GM19395 (cell line): ENCODE measurements around the gene NTRK1.

Experiments used
- ATAC-seq: cut with Tn5 transposase; IDR thresholded peaks from one replicate; pipeline ENCODE4 v1.9.1; 2021; ENCODE audit warnings: mild to moderate bottlenecking, moderate library complexity; ENCODE audit not compliant: unreplicated experiment

The NTRK1 gene

DNA sequence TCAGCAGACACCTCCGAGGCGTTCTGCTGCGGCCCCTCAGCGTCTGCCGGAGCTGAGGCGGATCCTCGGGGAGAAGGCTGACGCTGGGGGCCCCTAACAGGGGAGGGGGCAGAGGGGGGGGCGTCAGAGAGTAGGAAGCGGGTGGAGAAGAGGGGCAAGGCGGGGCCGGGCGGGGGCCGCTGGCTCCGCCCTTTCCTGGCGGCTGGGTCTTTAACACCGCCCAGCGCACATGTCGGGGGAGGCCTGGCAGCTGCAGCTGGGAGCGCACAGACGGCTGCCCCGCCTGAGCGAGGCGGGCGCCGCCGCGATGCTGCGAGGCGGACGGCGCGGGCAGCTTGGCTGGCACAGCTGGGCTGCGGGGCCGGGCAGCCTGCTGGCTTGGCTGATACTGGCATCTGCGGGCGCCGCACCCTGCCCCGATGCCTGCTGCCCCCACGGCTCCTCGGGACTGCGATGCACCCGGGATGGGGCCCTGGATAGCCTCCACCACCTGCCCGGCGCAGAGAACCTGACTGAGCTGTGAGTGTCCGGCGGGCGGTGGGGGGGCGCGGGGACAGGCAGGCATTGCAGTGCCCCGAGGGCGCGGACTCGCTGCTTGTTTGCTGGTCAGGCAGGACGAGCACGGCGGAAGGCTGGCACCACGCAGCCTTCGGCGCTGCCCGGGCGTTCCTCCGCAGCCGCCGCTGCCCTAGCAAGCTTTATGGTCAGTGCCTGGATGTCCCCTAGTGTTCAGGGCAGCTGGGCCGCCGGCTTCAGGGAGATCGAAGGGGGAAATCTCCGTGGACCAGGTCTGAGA is at the start of gene NTRK1:
TSS of gene NTRK1 (plus strand) at position 238 of the 796 bp plus-strand sequence. CDS start at position 308, 70 bp downstream.
- no peak for ATAC-seq

DNA sequence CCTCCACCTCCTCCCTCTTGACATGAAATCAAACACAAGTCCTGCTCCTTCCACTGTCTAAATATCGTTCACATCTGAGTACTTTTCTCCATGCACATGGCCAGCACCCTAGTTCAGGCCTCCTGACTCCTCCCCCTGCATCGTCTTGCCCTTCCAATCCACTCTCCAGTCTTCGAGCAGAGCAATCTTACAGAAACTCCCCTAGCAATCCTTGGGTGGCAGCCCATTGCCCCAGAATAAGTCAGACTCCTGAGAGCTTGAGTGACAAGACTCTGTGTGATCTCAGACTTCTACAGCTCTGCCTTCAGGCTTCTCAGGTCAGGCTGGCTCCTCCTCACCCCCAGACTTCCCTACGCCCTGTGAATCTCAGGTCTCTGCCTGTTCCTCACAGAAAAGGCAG is 49.5 kb upstream of the NTRK1 start:
- no peak for ATAC-seq

DNA sequence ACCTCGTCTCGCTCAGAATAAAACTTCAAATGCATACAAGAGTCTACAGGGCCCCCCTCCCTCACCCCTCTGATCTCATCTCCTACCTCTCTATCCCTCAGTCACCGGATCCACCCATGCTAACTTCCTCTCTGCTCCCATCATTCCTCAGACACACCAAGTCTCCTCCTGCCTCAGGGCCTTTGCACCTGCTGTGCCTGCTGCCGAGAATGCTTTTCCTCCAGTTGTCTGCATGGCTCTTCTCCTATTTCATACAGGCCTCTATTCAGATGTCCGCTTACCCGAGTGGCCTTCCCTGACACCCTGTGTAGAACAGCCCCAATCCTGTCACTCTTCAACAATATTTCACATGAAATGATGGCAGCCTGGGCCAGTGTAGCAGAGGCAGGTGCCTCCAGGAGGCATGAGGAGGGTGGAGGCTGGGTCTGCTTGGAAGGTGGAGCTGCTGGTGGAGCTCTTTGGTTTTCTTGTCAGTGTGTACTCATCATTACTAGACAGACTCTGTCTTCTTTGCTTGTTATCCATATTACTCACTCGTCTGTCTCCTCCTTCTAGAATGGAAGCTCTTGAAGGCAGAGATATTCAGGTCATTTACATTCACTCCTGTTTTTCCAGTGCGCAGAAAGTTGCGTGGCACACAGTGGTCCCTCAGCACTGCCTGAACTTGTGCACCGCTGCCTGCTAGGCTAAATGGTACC is 48.2 kb upstream of the NTRK1 start:
- no peak for ATAC-seq

DNA sequence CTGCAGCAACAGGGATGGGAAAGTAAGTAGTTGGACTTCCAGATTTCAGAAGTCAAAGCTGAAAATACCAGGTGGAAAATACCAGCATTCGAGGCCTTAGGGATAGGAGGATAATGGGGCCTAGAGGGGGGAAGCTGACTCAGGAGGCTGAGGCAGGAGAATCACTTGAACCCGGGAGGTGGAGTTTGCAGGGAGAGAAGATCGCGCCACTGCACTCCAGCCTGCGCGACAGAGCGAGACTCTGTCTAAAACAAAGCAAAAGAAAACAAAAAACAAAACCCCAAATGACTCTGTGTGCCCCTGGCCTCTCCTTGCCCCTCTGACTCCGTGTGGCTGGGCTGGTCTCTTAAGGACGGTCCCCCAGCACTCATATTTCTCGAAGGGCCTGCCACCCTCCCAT is 47.4 kb upstream of the NTRK1 start:
- no peak for ATAC-seq

DNA sequence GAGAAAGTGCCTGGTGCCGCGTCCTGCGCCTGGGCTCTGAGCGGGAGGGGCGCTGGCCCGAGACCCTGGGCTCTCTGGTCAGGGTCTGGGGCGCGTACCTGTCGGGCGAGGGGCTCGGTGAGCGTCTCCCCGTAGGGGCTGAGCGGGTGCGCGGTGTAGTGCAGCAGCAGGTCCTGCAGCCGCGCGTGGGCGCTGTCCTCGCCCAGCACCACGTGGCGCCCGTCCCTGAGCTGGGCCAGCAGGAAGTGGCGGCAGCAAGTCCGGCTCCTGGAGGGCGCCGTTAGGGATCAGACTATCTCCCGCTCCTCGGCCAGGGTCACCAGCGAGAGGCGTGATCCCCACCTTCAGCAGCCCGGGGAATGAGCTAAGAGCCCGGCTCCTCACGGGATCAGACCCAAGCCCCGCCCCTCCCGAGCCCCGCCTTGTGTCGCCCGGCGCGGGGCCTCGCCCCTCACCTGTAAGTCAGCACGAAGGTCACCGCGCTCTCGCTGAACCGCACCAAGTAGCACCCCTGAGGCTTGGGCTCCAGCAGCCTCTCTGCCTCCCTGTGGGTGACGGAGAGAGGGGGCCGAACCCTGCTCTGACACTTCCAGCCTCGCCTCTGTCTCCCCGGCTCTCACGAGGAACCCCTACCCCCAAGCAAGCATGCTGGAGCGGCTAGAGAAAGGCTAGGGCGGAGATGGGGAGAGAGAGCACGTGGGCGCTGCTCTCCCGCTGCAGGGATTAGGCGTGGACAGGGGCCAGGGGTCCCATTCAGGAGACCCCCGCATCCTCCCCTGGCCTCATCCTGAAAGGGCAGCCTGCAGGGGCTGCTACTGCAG is 46.7 kb upstream of the NTRK1 start:
- no peak for ATAC-seq

- no peak for ATAC-seq
Measured at GRCh38 chr1:156814571-156815260, 45.9 kb upstream of the NTRK1 start.

DNA sequence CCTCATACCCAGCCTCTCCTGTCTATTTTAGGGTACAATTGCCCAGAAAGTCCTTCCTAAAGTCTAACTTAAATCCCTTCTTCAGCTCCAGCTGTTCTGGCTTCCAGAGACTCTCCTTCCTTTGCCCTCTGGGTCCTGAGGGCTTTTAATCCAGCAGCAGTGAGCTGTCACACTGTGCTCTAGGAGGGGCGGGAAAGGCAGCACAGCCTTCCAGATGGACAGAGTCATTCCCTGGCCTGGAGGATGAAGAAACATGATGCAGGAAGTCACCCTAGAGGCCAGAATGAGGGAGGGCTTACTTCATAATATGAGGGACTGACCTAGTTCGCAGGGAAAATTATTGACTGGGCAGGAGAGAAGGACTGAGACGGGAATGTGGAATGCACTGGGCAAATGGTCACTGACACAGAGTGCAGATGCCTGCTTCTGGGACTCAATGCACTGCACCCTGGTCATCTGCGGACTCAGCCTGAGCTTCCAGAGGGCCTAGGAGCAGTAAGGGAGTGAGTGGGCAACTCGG is 45.3 kb upstream of the NTRK1 start:
- ATAC-seq, result no peak

GRCh38 chr1:156815961-156816422 is 44.7 kb upstream of the NTRK1 start:
- no peak for ATAC-seq

- ATAC-seq, result peak; percentile 76
Measured at GRCh38 chr1:156816561-156817328, 43.9 kb upstream of the NTRK1 start, which contains the start of gene SH2D2A. TSS of gene SH2D2A (minus strand) at chr1:156816848. CDS start at chr1:156816708, 140 bp downstream.

- no peak for ATAC-seq
Measured at GRCh38 chr1:156821801-156822200, 38.9 kb upstream of the NTRK1 start.

GRCh38 chr1:156822680-156823079 is 38.0 kb upstream of the NTRK1 start:
- no peak for ATAC-seq

DNA sequence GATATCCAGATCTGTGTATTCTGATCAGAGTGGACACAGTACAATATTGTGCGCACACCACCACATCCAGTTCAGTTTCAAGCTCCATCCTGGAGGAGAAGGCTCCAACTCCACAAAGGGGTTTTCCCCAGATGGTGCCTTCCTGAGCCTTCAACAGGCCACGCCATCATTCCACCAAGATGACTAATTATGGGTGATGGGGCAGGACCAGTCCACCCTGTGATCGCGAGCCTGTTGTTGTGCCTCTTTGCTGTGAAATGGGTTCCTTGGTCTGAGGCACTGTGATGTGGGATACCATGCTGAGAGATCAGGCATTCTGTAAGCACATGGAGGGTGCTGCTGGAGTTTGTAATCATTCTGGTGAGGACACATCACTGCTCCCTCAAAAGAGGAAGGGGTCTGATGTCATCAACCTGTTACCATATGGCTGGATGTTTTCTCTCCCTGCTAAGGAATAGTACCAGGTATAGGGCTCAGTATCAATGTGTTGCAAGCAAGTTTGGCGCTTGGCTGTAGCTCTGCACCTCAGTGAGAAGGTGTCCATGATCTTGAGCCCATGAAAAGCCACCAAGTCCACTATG is 37.4 kb upstream of the NTRK1 start:
- no peak for ATAC-seq

DNA sequence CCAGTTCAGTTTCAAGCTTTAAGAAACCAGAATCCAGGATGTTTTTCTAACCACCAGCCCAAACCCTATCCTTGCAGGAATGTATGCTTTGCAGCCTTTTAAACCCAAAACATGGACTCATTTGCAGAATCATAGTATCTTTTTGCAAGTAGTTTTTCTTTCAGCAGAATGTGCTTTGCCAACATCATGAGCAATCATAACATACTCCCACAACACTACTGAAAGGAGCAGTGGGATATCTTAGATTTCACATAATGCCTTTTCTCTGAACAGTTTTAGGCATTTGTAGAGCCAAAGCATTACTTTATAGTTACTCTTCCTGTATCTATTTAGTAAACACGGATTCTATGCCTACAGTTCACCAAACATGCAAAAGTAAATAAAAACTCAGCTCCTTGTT is 34.0 kb upstream of the NTRK1 start:
- ATAC-seq, result no peak

DNA sequence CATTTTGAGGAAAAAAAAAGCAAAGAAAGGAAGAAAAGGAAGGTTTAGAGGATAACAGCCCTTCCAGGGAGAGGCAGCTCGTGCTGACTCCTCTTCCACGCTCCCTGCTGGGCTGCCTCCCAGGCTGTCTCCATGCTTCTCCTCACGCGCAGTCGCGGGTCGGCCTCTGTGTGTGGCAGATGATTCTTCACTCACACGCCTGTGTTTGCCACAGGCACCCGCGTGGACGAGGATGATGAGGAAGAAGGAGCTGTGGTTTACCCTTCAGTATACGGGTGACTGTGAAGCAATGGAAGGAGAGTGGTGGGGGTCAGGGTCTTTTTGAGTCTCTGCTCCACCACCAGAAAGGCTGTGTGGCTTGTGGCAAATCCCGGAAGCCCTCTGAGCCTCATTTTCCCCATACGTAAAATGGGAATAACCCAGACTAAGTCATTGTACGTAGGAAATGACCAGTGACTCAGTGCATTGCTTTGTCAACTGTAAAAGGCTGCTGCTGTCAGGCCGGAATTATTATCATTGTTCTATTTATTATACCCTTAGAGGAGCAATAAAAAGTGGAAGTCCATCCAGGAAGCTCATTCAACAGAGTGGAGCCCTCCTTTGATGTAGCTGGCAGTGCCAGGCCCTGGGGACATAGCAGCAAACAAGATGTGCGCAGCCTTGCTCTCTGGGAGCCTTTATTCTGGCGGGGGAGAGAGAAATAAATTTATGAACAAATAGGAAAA is 32.1 kb upstream of the NTRK1 start:
- ATAC-seq, result no peak

DNA sequence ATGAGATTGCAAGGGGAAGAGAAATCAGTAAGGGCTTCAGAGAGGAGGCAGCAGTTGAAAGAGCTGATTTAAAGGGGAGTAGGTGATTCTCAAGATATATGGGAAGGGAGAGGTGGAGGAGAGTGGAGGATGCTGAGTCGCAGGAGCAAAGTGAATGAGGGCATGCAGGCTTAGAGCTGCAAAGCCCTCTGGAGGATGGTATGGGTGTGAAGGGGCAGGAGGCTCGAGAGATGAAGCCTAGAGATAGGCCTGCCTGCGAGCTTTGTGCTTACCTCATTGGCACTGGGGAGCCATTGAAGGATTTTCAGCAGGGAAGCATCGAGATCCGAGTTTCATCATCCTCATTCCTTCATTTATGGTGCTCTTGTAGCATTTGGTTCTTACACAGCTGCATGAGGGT is 28.2 kb upstream of the NTRK1 start:
- no peak for ATAC-seq

- ATAC-seq, result no peak
Measured at GRCh38 chr1:156833603-156834002, 27.1 kb upstream of the NTRK1 start.

GRCh38 chr1:156834322-156834721 is 26.3 kb upstream of the NTRK1 start:
- no peak for ATAC-seq

DNA sequence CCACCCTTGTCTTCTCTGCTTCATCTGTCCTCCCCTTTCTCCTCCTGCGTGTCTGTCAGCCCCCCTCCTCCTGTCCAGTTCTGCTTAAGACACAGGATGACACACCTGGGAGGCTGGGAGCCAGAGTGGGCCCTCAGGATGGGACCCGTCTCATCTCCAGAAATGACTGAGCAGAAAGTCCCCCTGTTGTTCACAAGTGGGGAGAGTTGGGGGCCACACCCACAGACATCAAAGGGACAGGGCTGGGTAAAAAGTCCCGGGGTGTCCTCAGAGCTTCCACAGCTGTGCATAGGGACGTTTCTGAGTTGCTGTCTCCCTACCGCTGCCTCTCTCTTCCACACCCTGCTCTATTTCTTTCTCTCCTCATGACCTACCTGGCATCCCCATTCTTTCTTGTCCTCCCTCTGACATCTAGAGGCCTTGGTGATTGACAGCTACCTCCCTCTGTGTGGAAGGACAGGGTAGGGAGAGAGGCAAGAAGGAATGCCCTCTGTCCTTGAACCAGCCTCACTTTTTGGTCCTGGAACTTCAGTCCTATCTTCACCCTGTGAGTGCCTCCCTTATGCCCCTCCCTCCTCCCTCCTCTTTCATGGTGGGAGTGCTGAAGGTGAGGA is 24.5 kb upstream of the NTRK1 start:
- ATAC-seq, result no peak
